IPS-18c (cell line): ENCODE results near the gene CMTM3.
"Not testable (repeated sequence)": the region's sequence is repeated elsewhere in the genome, so short reads cannot be mapped to it uniquely, and the experiment has no call there.

Experiments used
- H3K4me3 ChIP-seq: 2 replicates; pipeline ENCODE4 v1.7.0; 2013; ENCODE audit warnings: low read depth, mild to moderate bottlenecking, low read length, moderate library complexity; ENCODE audit not compliant: insufficient read depth
- H3K9me3 ChIP-seq: one replicate; pipeline ENCODE4 v1.6.1; 2013; ENCODE audit warnings: mild to moderate bottlenecking, low read length, moderate library complexity; ENCODE audit not compliant: control insufficient read depth, insufficient read depth

The CMTM3 gene, protein sequence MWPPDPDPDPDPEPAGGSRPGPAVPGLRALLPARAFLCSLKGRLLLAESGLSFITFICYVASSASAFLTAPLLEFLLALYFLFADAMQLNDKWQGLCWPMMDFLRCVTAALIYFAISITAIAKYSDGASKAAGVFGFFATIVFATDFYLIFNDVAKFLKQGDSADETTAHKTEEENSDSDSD

GRCh38 chr16:66604376-66605176, at the start of gene CMTM3:
TSS of gene CMTM3 (plus strand) at chr16:66604704. CDS start at chr16:66604806, 102 bp downstream.
- H3K4me3 ChIP-seq: peak within 1 kb of the TSS; percentile 79

DNA sequence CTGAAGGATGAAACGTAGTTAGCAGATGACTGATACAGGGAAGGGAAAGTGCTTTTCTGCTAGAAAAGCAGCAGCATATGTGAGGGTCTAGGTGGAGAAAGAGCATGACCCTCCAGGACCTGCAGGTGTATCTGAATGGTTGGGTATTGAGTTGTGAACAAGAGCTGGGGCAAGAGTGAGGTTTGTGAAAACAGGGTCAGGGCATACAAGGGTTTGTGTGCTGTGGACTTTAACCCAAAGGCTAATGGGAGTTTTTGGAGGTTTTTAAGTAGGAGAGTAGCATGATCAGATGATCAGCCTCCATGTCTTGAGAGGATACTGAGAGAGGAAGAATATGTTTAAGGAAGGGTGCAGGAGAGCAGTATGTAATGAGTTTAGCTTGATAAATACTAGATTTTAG, 44.4 kb upstream of the CMTM3 start:
- H3K4me3 ChIP-seq: no peak overlapping the region
- no peaks in the 10 kb centered on the region for H3K9me3 ChIP-seq

More at GRCh38 chr16:66604376-66605176, at the start of gene CMTM3:
- H3K9me3 ChIP-seq: no peaks in the 10 kb centered on the region

GRCh38 chr16:66561381-66562080, 43.0 kb upstream of the CMTM3 start:
- Histone ChIP-seq H3K9me3 (no peaks in the 10 kb centered on the region), H3K4me3 (no peak overlapping the region)

GRCh38 chr16:66562409-66562808, 42.1 kb upstream of the CMTM3 start:
- Histone ChIP-seq H3K9me3 (no peaks in the 10 kb centered on the region), H3K4me3 (no peak overlapping the region)

DNA sequence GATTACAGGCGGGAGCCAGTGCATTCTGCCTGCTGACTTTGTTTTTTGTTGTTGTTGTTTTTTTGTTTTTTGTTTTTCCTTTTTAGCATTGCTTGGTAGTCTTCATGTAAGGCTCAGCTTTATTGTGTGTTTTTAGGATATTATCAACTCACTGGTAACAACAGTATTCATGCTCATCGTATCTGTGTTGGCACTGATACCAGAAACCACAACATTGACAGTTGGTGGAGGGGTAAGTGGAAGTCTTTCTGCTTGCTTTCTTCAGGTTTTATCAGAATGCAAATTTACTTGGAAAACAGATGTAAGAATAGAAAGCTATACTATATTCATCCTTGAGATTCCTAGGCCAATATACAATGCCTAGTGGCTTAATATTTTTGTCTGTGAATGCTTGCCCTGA, 41.5 kb upstream of the CMTM3 start:
- H3K9me3 ChIP-seq: no peaks in the 10 kb centered on the region
- H3K4me3 ChIP-seq: no peak overlapping the region

DNA sequence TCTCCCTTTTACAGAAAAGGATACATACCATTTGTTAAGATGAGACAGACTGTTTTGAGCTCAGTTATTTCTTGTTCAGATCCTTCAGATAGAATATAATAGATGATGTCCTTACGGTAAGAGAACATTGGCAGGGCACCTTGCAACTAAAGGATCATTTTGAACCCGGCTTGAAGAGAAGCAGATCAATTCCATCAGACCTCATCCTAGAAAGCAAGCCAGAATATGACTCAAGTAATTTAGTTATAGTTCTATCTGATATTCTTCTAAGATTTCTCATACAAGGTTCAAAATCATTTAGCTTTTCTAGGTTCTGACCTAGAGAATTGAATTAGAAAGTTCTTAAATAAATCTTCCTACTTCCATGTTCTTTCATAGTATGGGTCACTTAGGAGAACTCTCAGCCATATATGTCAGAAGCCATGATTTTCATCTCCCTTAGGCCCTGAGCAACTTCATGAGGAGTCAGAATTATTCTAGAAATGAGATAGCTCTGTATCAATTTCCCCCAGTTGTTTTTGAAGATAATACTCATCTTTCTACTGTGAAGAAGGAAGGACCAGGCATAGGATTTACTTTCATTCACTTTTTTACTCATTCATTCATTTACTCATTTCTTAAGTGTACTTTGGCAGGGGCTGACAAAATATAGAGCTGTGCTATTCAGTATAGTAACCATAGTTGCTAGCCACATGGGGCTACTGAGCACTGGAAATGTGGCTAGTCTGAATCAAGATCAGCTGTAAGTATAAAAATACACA, 40.8 kb upstream of the CMTM3 start:
- Histone ChIP-seq H3K4me3 (no peak overlapping the region), H3K9me3 (no peaks in the 10 kb centered on the region)

DNA sequence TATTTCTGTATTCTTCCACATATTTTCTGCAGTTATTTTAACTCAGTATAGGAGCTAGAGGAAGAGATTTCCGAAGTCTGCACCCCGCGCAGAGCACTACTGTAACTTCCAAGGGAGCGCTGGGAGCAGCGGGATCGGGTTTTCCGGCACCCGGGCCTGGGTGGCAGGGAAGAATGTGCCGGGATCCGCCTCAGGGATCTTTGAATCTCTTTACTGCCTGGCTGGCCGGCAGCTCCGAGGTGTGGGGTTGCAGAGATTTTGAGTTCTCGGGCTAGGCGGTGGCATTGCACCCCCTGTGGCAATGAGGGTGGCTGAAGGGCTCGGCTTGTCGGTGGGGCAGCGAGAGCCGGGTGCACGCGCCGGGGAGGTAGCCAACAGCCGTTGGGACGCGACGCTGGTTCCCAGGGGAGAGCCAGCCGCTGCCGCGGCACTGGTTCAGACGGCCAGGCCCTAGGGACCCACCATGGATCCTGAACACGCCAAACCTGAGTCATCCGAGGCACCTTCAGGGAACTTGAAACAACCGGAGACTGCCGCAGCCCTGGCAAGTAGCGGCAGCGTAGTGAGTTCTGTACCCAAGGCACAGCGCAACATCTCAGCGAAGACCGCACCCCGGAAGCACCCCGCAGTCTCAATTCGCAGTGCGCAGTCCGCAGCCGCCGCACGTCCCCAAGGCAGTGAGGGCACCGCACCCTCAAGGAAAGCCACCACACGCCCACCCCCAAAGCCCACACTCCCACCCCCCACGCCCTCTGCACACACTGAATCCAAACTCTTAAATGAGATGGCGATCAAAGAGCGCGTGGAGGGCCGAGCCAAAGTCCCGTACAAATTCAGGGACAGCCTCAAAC, 38.2 kb upstream of the CMTM3 start, which contains the start of gene CMTM1:
Gene CMTM1, plus strand, starts transcription at position 389 of the 851 bp plus-strand sequence. Its CDS starts 75 bp downstream, at position 464.
- H3K9me3 ChIP-seq: no peaks in the 10 kb centered on the region
- H3K4me3 ChIP-seq: no peak within 1 kb of the TSS

DNA sequence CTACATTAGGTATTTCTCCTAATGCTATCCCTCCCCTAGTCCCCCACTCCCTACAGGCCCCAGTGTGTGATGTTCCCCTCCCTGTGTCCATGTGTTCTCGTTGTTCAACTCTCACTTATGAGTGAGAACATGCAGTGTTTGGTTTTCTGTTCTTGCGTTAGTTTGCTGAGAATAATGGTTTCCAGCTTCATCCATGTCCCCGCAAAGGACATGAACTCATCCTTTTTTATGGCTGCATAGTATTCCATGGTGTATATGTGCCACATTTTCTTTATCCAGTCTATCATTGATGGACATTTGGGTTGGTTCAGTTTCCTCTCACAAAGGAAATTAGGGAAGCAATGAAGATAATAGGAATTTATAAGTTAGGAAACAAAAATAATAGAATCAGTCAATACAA, 37.2 kb upstream of the CMTM3 start:
- not testable (repeated sequence) for H3K9me3 ChIP-seq, H3K4me3 ChIP-seq

GRCh38 chr16:66568355-66568754, 36.1 kb upstream of the CMTM3 start:
- H3K4me3 ChIP-seq: no peak overlapping the region

GRCh38 chr16:66569131-66569530, 35.4 kb upstream of the CMTM3 start:
- no peaks in the 10 kb centered on the region for H3K9me3 ChIP-seq
- no peak overlapping the region for H3K4me3 ChIP-seq

More at GRCh38 chr16:66568355-66568754, 36.1 kb upstream of the CMTM3 start:
- no peaks in the 10 kb centered on the region for H3K9me3 ChIP-seq

GRCh38 chr16:66569827-66570405, 34.6 kb upstream of the CMTM3 start:
- H3K9me3 ChIP-seq: no peaks in the 10 kb centered on the region
- H3K4me3 ChIP-seq: no peak overlapping the region

DNA sequence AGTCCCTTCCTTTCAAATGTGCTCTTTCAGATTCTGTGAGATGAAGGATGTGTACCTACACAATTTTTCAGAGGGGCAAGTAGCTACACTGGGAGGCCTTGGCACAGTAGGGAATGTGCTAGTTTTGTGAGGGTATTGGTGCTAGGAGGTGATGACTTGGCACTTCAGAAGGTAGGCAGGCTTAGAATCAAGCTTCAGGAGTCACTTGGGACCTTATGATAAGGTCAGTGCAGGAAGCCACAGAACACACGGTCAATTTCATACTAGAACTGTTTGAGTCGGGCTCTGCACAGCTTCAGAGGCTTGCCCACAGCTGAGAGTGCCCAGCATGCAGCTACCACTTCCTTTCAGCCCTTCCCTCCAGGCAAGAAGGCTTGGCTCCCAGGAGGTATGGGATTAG, 32.1 kb upstream of the CMTM3 start:
- no peak overlapping the region for H3K4me3 ChIP-seq
- no peaks in the 10 kb centered on the region for H3K9me3 ChIP-seq

- no peaks in the 10 kb centered on the region for H3K9me3 ChIP-seq
- H3K4me3 ChIP-seq: no peak overlapping the region
Observed at GRCh38 chr16:66574081-66574480, 30.4 kb upstream of the CMTM3 start.

DNA sequence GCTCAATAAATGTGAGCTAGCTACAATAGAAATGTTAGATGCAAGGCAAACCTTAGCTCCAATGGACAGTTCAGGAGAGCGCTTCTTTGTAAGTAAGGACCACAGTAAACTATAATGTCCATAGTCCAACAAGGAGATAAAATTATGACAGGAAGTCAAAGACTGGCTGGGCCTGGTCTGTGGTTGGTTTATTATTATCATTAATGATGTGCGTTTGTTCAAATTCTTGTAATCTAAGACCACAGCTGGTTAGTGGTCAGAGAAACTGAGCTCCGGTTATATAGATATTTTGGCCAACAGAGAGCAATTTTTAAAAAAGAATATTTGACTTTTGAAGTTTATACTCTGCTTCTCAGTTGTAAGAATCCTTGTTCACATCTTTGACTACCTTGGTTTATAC, 30.0 kb upstream of the CMTM3 start:
- Histone ChIP-seq H3K9me3 (no peaks in the 10 kb centered on the region), H3K4me3 (no peak overlapping the region)

GRCh38 chr16:66575060-66575459, 29.4 kb upstream of the CMTM3 start:
- Histone ChIP-seq H3K9me3 (no peaks in the 10 kb centered on the region), H3K4me3 (no peak overlapping the region)

DNA sequence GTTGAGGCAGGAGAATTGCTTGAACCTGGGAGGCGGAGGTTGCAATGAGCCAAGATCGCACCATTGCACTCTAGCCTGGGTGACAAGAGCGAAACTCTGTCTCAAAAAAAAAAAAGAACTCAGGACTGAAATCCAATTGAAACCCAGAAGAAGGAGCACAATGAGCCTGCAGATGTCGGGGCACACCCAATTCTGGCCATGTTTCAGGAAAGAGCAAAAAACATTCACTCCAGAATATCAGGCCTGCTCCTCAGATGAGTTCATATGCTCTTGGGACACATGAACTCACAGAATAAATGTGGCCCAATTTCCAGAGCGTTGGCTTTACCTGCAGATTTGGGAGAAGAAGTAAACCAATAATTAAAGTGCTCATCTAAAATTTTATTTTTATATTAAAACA, 28.2 kb upstream of the CMTM3 start:
- no peak overlapping the region for H3K4me3 ChIP-seq
- H3K9me3 ChIP-seq: no peaks in the 10 kb centered on the region
